ENCODE data around the gene THSD4.

DNA sequence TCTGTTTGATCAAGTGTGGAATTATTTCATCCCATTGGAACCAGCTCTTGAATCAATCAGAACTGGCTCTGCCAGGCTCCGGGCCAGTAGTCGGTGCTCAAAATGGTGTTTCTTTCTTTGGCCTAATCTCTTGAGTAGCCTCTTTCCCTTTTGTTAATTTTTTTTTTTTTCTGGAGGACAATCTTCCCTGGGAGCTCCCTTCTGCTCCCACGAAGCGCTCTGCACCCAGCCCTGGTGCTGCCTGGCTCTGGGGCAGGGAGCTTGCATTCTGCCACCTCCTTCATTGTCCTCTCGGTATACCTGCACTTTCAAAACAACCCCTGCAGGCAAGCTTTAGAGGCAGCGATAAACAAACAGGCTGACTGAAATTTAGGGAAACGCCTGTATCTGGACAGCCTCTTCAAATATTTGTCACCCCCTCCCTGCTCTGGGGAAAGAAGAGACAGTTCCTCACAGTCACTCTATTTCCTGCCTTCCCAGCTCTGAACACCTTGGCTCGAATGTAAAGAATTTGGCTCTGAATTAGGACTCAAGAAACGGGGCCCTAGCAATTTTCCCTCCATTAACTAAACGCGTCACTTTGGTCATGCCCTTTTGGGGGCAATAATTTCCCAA, 1.1 kb upstream of the THSD4 start:
- TF ChIP-seq, protein P1, sequence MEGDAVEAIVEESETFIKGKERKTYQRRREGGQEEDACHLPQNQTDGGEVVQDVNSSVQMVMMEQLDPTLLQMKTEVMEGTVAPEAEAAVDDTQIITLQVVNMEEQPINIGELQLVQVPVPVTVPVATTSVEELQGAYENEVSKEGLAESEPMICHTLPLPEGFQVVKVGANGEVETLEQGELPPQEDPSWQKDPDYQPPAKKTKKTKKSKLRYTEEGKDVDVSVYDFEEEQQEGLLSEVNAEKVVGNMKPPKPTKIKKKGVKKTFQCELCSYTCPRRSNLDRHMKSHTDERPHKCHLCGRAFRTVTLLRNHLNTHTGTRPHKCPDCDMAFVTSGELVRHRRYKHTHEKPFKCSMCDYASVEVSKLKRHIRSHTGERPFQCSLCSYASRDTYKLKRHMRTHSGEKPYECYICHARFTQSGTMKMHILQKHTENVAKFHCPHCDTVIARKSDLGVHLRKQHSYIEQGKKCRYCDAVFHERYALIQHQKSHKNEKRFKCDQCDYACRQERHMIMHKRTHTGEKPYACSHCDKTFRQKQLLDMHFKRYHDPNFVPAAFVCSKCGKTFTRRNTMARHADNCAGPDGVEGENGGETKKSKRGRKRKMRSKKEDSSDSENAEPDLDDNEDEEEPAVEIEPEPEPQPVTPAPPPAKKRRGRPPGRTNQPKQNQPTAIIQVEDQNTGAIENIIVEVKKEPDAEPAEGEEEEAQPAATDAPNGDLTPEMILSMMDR (IDR thresholded peaks at IDR 0.05; ENCODE audit: low read depth, low read length, poor library complexity, severe bottlenecking) = no peak
- TF ChIP-seq EZH2phosphoT487 (IDR thresholded peaks at IDR 0.05; ENCODE audit: borderline replicate concordance, low read length) = no peak
